HG03558 (cell line): Measurements from ENCODE around the gene NEMP2.

ENCODE experiments used
- ATAC-seq: cut with Tn5 transposase; IDR thresholded peaks from one replicate; pipeline ENCODE4 v1.9.1; 2021; ENCODE audit warnings: moderate number of reproducible peaks; ENCODE audit not compliant: unreplicated experiment; ENCODE audit errors: extremely low read depth

NEMP2 gene

DNA sequence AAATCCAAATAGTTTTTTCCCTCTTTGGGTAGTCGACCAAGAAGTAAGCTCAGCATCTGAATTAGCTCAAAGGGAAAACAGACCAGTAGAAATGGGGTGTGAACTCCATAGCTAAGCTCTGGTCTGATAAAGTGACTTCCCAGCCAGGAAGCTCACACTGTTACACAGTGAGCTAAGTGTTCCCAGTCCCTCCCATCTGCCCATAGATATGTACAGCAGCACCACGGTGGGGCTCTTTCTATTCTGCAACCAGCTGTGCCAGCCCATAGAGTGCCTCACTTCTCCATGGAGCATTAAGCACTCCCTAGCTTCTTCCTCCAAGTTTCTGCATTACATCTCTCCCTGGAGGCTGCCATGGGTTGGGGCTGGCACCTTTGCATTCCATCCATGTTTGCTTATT, 27.6 kb upstream of the NEMP2 start:
- ATAC-seq: no peak

DNA sequence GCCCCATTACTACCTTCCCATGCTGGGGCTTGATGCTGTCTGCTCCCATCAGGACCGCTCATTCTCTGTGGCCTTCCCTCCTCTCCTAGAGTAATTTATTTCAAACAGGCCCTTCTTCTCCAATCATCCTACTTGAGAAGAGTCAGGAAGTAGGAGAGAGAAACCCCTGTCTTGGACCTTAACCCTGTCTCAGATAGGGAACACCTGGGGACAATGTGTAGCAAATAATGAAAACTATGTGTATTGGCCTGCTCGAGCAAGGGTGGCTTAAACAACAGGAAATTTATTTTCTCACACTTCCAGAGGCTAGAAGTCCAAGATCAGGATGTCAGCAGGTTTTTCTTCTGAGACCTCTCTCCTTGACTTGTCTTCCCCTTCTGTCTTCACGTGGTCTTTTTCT, 26.6 kb upstream of the NEMP2 start:
- ATAC-seq: no peak

DNA sequence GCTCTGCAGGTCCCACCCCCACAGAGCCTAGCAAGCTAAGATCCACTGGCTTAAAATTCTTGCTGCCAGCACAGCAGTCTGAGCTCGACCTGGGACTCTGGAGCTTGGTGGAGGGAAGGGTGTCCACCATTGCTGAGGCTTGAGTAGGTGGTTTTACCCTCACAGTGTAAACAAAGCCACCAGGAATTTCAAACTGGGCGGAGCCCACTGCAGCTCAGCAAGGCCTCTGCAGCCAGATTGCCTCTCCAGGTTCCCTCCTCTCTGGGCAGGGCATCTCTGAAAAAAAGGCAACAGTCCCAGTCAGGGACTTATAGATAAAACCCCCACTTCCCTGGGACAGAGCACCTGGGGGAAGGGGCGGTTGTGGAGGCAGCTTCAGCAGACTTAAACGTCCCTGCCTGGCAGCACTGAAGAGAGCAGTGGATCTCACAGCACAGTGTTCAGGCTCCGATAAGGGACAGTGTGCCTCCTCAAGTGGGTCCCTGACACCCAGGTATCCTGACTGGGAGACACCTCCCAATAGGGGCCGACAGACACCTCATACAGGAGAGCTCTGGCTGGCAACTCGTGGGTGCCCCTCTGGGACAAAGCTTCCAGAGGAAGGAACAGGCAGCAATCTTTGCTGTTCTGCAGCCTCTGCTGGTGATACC, 20.0 kb upstream of the NEMP2 start:
- no peak for ATAC-seq

DNA sequence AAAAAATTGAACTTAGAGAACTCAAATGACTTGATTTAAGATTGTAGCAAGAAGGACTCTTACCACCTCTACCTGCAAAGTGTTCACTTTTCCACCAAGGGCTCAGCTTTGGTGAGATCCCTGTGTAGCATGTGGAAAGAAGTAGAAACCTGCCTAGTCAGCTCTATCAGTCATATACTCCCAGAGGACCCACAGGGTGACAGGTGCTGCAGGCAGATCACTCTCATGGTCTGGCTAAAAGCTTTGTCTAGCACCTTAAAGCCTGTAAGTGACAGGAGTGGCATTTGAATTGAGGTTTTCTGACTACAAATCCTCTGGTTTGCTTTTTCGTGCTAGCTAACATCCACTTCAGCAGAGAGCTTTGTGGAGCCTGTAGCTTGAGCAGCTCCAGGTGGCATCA, 18.7 kb upstream of the NEMP2 start:
- ATAC-seq: no peak

DNA sequence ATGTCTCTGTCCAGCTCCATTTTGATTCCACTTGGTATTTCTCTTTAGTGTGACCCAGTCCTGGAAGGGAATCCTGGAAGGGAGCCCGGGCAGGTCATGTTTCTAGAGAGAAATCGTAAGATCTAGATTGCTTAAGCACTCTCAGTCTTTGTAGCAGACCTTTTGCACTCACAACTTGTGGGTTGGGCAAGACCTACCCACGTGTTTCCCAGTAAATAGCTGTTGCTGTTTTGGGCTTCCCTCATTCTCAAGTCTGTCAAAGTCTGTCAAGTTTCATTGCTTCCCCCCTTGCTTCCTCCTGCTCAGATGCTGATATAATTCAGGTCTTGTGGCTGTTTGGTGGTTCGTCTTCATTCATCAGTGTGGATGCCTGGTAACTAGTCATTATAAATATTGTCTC, 17.4 kb upstream of the NEMP2 start:
- ATAC-seq: no peak

DNA sequence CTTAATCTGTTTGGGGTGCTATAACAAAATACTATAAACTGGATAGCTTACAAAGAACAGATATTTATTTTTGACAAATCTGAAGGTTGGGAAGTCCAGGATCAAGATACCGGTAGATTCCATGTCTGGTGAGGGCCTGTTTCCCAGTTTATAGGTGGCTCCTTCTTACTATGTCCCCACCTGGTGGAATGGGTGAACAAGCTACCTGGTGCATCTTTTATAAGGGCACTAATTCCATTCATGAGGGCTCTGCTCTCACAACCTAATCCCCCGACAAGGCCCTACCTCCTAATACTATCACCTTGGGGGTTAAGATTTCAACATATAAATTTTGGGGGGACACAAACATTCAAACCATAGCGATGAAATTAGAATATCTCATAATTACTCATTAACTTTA, 15.6 kb upstream of the NEMP2 start:
- no peak for ATAC-seq

DNA sequence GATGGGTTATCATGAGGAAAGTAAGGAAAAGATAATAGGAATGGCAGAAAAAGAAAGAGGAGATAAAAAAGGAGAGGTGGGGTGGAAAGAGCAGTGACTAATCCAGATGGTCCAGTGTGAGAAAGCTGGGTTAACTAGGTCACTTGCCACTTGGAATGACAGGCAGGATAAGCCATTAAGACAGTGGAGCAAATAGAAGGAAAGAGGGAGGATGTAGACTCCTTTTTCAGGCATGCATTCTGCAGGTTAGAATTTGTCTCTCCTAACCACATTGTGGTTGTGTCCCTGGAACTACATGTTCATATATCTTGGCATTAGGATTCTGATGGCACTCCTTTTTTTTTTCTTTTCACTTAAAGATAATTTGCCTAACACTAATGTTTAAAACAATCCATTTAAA, 13.4 kb upstream of the NEMP2 start:
- no peak for ATAC-seq

DNA sequence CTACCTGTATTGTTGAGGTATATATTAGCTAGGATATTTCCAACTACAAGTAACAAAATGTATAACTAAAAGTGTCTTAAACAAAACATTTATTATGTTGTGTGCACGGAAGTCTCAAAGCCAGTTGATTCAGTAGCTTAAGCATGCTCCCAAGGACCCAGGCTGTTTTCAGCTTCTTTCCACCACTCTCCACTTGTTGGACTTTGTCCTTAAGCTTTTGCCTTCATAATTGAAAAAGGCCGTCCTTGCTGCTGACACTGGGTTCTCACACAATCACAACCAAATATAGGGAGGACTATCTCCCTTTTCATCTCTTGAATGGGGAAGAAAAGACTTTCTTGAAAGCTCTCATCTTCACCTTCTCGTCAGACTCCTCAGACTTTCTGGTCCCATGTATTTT, 12.2 kb upstream of the NEMP2 start:
- ATAC-seq: no peak

DNA sequence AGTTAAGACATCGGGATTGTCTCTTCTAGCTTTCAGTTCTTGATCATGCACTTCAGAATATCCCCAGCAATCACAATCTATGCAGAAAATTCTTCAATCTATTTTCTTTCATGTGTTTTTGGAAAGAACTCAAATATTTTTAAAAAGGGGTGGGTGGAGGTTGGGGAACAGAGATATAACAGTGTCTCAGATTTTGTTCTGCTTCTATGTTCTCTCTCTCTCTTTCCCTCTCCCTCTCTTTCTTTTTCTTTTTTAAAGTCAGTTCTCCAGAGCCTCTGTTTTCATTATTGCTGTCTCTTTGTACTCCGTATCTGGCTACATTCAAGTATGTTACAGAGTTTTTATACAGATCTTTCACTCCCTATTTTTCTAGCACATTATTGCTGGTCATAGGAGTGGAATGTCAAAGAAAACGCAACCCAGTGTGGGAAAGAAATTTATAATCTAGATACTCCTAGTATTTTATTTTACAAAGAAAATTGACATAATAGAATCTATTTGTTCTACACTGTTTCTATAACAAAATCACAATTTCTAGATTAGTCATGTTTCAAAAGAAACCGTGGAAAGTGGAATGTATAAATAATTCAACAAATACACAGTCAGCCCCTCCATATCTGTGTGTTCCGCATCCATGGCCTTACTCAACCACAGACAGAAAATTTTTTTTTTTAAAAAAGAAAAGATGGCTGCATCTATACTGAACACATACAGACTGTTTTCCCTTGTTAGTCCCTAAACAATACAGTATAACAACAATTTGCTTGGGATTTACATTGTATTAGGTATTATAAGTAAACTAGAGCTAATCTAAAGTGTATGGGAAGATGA, 11.2 kb upstream of the NEMP2 start:
- no peak for ATAC-seq

DNA sequence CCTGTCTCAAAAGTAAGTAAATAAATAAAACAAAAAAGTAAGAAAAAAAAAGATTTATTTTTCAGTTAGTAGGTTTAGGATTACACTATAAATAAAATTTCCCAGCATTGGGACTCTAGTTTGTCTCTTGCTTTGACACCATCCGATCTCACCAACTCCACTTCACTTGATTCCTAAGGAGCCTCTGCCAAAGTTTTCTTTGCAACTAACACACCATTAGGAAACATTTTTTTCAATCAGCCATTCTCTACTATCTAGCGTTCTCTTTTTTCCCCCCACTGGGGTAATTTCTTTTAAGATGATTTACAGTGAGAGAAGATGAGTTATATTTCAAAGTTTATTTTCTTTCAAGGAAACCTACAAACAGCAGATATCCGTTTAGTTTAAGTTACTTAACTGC, 10.6 kb upstream of the NEMP2 start:
- no peak for ATAC-seq

DNA sequence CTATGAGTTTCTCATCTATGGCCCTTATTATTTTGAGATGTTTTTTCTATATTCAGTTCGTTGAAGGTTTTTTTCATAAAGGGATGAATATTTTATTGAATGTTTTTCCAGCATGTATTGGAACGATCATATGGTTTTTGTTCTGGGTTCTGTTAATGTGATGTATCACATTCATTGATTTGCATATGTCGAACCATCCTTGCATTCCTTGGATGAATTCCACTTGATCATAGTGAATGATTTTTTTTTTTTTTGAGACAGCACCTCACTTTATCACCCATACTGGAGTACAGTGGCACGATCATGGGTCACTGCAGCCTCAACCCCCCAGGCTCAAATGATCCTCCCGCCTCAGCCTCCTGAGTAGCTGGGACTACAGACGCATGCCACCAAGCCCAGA, 5.5 kb upstream of the NEMP2 start:
- ATAC-seq: no peak

DNA sequence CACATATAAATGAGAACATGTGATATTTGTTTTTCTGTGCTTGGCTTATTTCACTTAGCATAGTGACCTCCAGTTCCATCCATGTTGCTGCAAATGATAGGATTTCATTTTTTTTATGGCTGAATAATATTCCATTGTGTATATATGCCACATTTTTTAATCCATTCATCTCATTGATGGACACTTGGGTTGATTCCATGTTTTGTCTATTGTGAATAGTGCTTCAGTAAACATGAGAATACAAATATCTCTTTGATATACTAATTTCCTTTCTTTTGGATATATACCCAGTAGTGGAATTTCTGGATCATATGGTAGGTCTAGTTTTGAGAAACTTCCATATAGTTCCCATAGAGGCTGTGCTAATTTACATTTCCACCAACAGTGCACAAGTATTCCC, 3.7 kb upstream of the NEMP2 start:
- no peak for ATAC-seq

DNA sequence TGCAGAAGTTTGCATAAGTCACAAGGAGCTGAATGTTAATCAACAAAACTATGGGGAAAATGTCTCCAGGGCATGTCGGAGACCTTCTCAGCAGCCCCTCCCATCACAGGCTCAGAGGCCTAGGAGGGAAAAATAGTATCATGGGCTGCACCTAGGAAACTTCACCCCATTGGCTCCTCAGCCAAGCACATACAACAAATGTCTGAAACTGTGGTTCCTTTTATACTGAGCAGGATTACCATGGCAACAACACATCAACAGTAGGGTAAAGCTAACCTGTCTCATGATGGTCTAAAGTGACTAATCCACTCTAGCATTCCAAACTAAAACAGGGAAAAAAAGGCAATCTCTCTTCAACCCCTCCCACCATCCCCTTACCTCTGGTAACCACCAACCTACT, 3.2 kb upstream of the NEMP2 start:
- ATAC-seq: no peak

DNA sequence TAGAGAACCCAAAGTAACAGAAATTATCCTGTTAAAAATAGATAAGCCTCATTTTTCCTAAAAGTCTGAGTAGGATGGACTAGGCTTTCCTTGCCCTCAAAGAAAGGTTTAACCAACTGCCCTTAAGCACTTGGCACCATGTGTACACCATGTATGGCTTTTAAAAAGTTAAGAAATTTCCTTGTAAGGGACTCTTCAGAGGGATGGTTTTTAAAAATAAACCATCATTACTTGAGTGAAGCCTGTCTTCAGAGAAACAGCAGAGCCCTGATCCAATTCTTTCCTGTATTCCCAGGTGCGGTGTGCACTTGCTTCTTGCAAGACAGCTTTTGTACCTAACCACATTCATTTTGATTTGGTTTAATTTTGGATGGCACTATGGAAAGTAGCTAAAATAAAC, 1.1 kb upstream of the NEMP2 start:
- no peak for ATAC-seq

DNA sequence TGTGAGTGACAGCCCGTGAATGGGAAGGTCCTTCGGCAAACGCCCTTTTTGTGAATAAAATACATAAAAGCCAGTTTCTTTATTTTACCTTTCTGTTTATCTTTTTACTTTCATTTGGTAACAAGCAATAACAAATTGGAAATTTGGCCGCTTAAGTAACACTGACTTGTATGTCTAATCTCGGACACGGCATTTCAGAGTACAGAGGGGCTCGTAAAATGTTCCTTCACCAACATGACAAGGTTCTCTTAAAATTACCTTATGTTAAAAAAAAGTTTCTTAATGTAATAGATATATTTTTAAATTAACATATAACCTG, 558 bp upstream of the NEMP2 start:
- no peak for ATAC-seq

DNA sequence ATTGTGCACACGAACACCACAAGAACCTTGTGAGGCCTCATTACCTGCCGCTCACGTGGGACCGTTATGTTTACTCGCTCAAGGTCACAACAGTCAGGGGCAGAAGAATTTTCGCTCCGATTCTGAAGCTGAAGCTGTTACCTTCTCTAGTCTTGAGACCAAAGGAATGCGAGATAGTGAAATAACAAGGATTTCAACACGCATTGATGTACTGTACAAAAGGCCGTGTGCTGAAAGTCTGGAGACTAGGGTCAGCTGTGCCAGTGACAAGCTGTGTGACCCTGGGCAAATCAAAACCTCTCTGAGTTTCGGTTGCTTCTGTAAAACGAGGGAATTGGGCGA, 583 bp downstream of the NEMP2 start:
- ATAC-seq: no peak

DNA sequence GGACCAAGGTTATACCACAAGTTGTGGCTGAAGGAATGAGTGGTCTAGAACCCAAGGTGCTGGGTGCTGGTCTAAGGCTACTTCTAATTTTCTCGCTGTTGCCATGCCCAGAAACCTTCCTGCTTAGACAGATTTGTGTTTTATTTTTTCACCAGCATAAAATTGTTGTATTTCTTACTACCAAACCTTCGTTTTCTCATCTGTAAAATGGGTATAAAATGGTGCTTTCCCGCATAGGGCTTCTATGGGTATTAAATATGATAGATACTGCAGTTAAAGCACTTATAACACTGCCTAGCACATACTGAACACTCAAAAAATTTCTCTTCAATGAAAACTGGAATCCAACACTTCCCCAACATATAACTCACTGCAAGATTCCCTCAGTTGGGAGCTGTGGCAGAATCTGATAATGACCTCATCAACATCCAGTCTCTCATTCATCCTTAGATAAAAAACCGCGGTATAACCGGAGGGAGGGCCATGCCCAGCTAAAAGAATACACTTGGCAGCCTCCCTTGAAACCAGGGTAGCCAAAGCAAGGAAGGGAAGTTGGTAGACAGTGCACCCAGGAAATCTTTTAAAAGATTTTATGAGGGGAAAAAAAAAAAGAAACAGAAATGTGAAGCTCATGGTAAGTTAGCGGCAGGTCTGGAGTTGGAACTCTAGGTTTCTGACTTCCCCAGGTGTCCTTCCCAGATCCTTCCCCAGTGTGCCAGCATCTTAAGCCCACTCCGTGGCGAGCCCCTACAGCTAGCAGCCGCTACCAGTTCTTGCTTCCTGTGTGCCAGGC, 1.2 kb downstream of the NEMP2 start:
- no peak for ATAC-seq

DNA sequence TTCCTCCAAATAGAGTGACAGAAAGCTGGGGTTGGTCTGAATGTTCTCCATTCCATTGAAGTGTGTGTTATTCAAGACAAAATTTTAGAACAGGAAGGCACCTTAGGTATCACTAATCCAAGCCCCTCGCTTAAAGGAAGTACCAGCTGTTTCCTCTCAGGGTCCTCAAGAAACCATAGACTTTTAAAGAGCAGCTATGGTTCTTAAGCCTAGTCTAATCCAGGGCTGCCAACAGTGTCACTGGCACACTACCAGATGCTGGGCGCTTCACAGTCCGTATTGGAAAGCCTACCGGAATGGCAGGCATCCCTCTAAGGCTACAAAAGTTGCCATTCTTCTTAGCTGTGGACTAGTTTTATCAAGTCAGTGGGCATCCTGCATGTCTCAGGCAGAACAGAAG, 1.9 kb downstream of the NEMP2 start:
- ATAC-seq: no peak

DNA sequence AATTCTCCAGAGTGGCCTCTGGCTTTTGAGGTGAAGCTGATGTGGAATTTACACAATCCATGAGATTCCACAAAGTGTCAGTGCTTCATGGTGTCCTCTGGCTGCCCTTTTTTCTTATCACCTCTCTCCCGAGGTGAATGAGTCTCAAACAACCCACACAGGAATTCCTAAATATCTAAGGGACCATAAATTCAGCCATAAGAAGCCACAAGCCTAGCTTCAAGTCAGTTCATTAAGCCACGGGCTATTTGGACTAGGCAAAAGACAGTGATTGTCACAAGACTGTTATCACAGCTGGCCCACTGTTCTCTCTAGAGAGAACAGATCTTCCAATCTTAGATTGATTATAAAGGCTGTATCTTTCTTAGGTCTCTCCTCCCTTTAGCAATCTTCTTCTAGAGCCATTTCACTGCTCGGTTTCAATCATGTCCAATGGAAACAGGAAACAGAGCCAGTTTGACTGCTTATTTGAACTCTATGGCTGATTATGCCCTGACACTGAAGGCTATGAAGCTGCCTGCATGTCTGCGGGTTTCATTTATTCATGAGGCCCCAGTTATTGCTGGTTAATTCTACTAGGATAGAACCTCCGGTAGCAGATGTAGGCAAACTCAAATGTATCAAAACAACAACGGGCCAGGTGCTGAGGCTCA, 4.1 kb downstream of the NEMP2 start:
- ATAC-seq: no peak

DNA sequence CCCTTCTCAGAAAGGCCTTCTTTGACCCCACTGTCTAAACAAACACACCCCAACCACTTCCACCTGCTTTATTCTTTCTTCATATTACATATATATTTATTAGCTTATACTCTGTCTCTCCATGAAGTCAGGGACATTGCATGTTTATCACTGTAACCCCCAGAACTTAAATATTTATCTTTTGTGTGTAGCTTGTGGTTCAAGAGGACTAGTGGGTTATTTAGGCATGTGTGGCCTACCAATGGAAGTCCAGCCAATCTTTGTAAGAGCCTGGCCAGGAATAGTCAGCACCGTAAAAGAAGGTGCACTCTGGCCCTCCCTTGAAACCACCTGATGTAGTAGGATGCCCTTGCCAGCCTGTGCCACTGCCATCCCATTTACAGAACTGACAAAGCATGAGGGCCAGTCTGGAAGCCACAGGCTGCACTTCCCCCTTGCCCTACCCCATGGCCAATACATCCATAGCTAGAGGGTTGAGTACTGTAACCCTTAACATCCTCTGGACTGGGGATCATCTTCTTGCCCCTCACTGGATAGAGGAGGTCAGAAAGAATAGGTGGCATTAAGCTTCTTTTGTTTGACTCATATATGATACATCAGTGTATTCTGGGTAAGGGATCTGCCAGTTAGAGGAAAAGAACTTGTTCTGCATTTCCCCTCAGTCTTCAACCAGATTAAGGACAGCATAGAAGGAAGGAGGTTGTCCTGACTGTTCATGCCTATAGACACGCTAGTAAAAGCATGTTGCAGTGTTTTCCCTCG, 4.9 kb downstream of the NEMP2 start:
- no peak for ATAC-seq
